Kasumi-1 (cell line): ENCODE measurements around the gene SLC25A39.
"Not testable (repeated sequence)": the region's sequence is repeated elsewhere in the genome, so short reads cannot be mapped to it uniquely, and the experiment has no call there.

Experiments
- DNase-seq, 2 experiments: peaks; one replicate each; lab custom pipeline; 2025; lab: John Stamatoyannopoulos, UW

SLC25A39 gene

GRCh38 chr17:44354582-44355561 lies 30.2 kb upstream of the SLC25A39 start:
- peak; percentile 14 to 19 for DNase-seq

GRCh38 chr17:44353672-44354331 lies 29.2 kb upstream of the SLC25A39 start:
- peak; percentile 17 to 20 for DNase-seq

GRCh38 chr17:44352828-44353671 lies 28.4 kb upstream of the SLC25A39 start:
- no peak for DNase-seq

- no peak for DNase-seq
Observed at GRCh38 chr17:44351961-44352827, 27.6 kb upstream of the SLC25A39 start.

- no peak for DNase-seq
Observed at GRCh38 chr17:44351464-44351863, 26.8 kb upstream of the SLC25A39 start.

- peak; percentile 56 to 63 for DNase-seq
Observed at GRCh38 chr17:44350733-44351226, 26.2 kb upstream of the SLC25A39 start.

- DNase-seq, result no peak
Observed at GRCh38 chr17:44349553-44350070, 25.0 kb upstream of the SLC25A39 start.

GRCh38 chr17:44348988-44349364 lies 24.4 kb upstream of the SLC25A39 start:
- DNase-seq, result no peak

- DNase-seq, result peak; percentile 52 to 53
Observed at GRCh38 chr17:44348234-44348987, 23.8 kb upstream of the SLC25A39 start.

GRCh38 chr17:44347206-44348055 lies 22.8 kb upstream of the SLC25A39 start:
- DNase-seq, result not testable (repeated sequence)

- DNase-seq, result no peak
Observed at GRCh38 chr17:44346064-44346844, 21.6 kb upstream of the SLC25A39 start.

- peak; percentile 81 to 87 for DNase-seq
Observed at GRCh38 chr17:44345454-44346026, 20.9 kb upstream of the SLC25A39 start.

- DNase-seq, result peak; percentile 97 to 98
Observed at GRCh38 chr17:44344939-44345453, 20.4 kb upstream of the SLC25A39 start, which contains the start of gene GRN. TSS of gene GRN (plus strand) at chr17:44345302. CDS start at chr17:44349165, 3,863 bp downstream.

GRCh38 chr17:44343510-44344209 lies 19.0 kb upstream of the SLC25A39 start:
- DNase-seq, result no peak

- not testable (repeated sequence) for DNase-seq
Observed at GRCh38 chr17:44340553-44340952, 15.9 kb upstream of the SLC25A39 start.

- DNase-seq, result no peak
Observed at GRCh38 chr17:44338702-44339101, 14.1 kb upstream of the SLC25A39 start.

- DNase-seq, result no peak
Observed at GRCh38 chr17:44335968-44336367, 11.3 kb upstream of the SLC25A39 start.
